HCT116 (cell line): ENCODE data around the gene AOPEP. TPM values are rescaled to one million over a fixed set of nuclear protein-coding genes. Genes with fewer than 3 reads are reported as not detected.

Experiments used
- ATAC-seq: fragments of 200-7000 bp; cut with Tn5 transposase; 2 replicates; pipeline ENCODE4 v1.9.1; 2020; ENCODE audit warnings: mild to moderate bottlenecking, moderate library complexity
- BruUV-seq: library from RNA; stranded (reverse); fragments of 400-500 nt; replicated peaks from 2 replicates; lab custom pipeline; 2021; lab: Mats Ljungman, UMichigan
- CTCF ChIA-PET: fragments of 300-600 bp; sonication (Branson Sonifier 250); formaldehyde crosslinking; loops from one replicate; lab custom pipeline; 2021; ENCODE audit warnings: antibody characterized with exemption; lab: Charles Lee
- POLR2A ChIA-PET: fragments of 300-600, 350-600 bp; sonication (Branson Sonifier 250); formaldehyde crosslinking; loops from one replicate; lab custom pipeline; 2021; ENCODE audit warnings: antibody characterized with exemption; lab: Charles Lee
- RAD21 ChIA-PET, 2 experiments: fragments of 300-600 bp; sonication (Branson Sonifier 250); formaldehyde crosslinking; loops; one replicate each; lab custom pipeline; 2023; ENCODE audit warnings: low total read pairs in 2 of 2; ENCODE audit not compliant: uncharacterized antibody in 2 of 2, unreplicated experiment in 2 of 2, low non-redundant PET in 1 of 2; lab: Charles Lee
- DNase-seq: peaks from one replicate; pipeline ENCODE4 v3.0.0-alpha.2; 2010; ENCODE audit warnings: low read depth, low spot score
- H2AFZ ChIP-seq: fragments of 200-600 bp; shearing (Covaris generic), sonication (generic); 2 replicates; pipeline ENCODE4 v1.6.1; 2017; ENCODE audit warnings: low read depth, mixed run types, mixed read lengths, antibody characterized with exemption, low read length; ENCODE audit not compliant: poor library complexity, severe bottlenecking
- H3K27ac ChIP-seq: 2 replicates; pipeline ENCODE4 v1.5.1; 2012; ENCODE audit warnings: low read depth, low read length
- H3K27me3 ChIP-seq: fragments of 200-600 bp; sonication (generic); 2 replicates; pipeline ENCODE4 v1.6.1; 2016; ENCODE audit warnings: mixed run types, low read length, mixed read lengths; ENCODE audit not compliant: insufficient read depth
- H3K36me3 ChIP-seq, 2 experiments: fragments of 200-500 bp in 1 of 2; fragments of 200-600 bp in 1 of 2; sonication (Bioruptor generic) in 1 of 2; sonication (generic) in 1 of 2; 2 replicates each; pipeline versions ENCODE4 v1.5.1 to v1.6.1; 2014 to 2016; ENCODE audit warnings: low read length in 2 of 2, inconsistent platforms in 1 of 2, mixed read lengths in 1 of 2, mixed run types in 1 of 2; ENCODE audit not compliant: insufficient read depth in 2 of 2, control insufficient read depth in 1 of 2
- H3K4me1 ChIP-seq, 2 experiments: fragments of 200-600 bp in 1 of 2; sonication (generic) in 1 of 2; 2 replicates each; pipeline versions ENCODE4 v1.5.1 to v1.6.1; 2012 to 2017; ENCODE audit warnings: low read length in 2 of 2, inconsistent platforms in 1 of 2, mild to moderate bottlenecking in 1 of 2, mixed read lengths in 1 of 2, mixed run types in 1 of 2, moderate library complexity in 1 of 2; ENCODE audit not compliant: insufficient read depth in 2 of 2, control insufficient read depth in 1 of 2
- H3K4me2 ChIP-seq: fragments of 200-600 bp; sonication (generic); 2 replicates; pipeline ENCODE4 v1.6.1; 2017; ENCODE audit warnings: mixed run types, low read length, mixed read lengths
- H3K4me3 ChIP-seq, 2 experiments: fragments of 200-600 bp in 1 of 2; sonication (generic) in 1 of 2; replicated peaks in 1 of 2; 2 replicates each; pipeline ENCODE4 v1.5.1; 2011 to 2016; ENCODE audit warnings: low read length in 2 of 2, control low read depth in 1 of 2, low read depth in 1 of 2, mild to moderate bottlenecking in 1 of 2, mixed read lengths in 1 of 2, mixed run types in 1 of 2
- H3K79me2 ChIP-seq: fragments of 200-600 bp; sonication (generic); 2 replicates; pipeline ENCODE4 v1.6.1; 2017; ENCODE audit warnings: mild to moderate bottlenecking, mixed run types, low read length, moderate library complexity, mixed read lengths; ENCODE audit not compliant: insufficient read depth
- H3K9ac ChIP-seq: fragments of 200-600 bp; sonication (generic); 2 replicates; pipeline ENCODE4 v1.6.1; 2016; ENCODE audit warnings: low read length, mixed read lengths
- H3K9me2 ChIP-seq: fragments of 200-600 bp; sonication (generic), shearing (Covaris generic); 2 replicates; pipeline ENCODE4 v1.6.1; 2017; ENCODE audit warnings: mixed run types, mild to moderate bottlenecking, moderate library complexity; ENCODE audit not compliant: insufficient read depth
- H3K9me3 ChIP-seq, 2 experiments: fragments of 200-500 bp in 1 of 2; fragments of 200-600 bp in 1 of 2; sonication (Bioruptor generic) in 1 of 2; sonication (generic) in 1 of 2; 2 replicates each; pipeline ENCODE4 v1.6.1; 2014 to 2017; ENCODE audit warnings: low read length in 2 of 2, mixed read lengths in 2 of 2, inconsistent platforms in 1 of 2, low read depth in 1 of 2, mild to moderate bottlenecking in 1 of 2, mixed run types in 1 of 2, moderate library complexity in 1 of 2; ENCODE audit not compliant: control insufficient read depth in 1 of 2, insufficient read depth in 1 of 2
- H4K20me1 ChIP-seq: fragments of 200-600 bp; sonication (generic), shearing (Covaris generic); 2 replicates; pipeline ENCODE4 v1.6.1; 2017; ENCODE audit warnings: mixed run types, mild to moderate bottlenecking, moderate library complexity; ENCODE audit not compliant: insufficient read depth
- CBX3 ChIP-seq: IDR thresholded peaks from 2 replicates; pipeline ENCODE4 v1.6.1; 2012; ENCODE audit warnings: low read depth
- EZH2 ChIP-seq: fragments of 200-600 bp; sonication (generic); IDR thresholded peaks from 2 replicates; pipeline ENCODE4 v1.6.1; 2017; ENCODE audit warnings: antibody characterized with exemption, mixed run types
- EZH2phosphoT487 ChIP-seq: fragments of 200-600 bp; IDR thresholded peaks from 2 replicates; pipeline ENCODE4 v1.6.1; 2018; ENCODE audit warnings: antibody characterized with exemption, borderline replicate concordance
- JUND ChIP-seq: IDR thresholded peaks from 2 replicates; pipeline ENCODE4 v1.6.1; 2012
- POLR2AphosphoS5 ChIP-seq: IDR thresholded peaks from 2 replicates; pipeline ENCODE4 v1.6.1; 2011; ENCODE audit warnings: mild to moderate bottlenecking, low read depth, low read length, moderate library complexity
- ZFX ChIP-seq: fragments of 450-650 bp; IDR thresholded peaks from 2 replicates; pipeline ENCODE4 v1.6.1; 2017
- intact Hi-C: fragments of 100-400 bp; cut with micrococcal nuclease; formaldehyde crosslinking; loops from 2 replicates; pipeline ENCODE4 v1.10.0; 2022
- total RNA-seq: library from RNA; stranded (reverse); gene quantifications from one replicate; pipeline ENCODE4 v1.2.1, GENCODE V29; 2021; ENCODE audit not compliant: unreplicated experiment
- TF ChIP-seq, protein P1 (sequence below): IDR thresholded peaks from 2 replicates; pipeline ENCODE4 v1.6.1; 2011; ENCODE audit warnings: mild to moderate bottlenecking, low read length, moderate library complexity; ENCODE audit not compliant: insufficient replicate concordance; ENCODE audit errors: extremely low read depth

AOPEP gene
- total RNA-seq, 1 experiment from 2014 or later, result 15.1 TPM

DNA sequence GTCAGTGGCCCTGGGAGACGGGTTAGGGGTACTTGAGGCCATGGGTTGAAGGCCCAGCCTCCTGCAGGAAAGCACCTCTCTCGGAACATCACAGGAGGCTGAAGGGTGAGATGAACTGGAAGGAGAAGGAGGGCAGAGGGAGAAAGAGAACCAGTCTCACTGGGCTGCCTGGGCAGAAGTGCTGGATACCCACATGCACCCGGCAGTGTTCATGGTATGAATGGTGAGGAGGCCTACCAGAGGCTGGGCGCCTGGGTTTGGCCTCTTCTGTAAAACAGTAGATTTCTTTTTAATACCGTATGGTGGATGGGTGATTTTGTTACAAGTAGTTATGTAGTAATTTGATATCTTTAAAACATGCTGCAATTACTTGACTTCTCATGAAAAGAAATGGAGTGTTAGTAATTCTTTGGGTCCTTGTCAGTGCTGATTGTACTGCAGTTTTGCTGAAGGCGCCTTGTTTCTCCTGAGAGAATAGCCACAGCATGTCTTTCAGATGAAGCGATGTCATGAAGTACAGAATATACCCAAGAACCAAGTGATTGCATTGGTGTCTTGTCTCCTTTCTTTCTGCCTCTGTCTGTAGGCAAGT, 332.4 kb downstream of the AOPEP start:
- Histone ChIP-seq H3K27ac (no peak overlapping the region), H2AFZ (no peak overlapping the region), H3K27me3 (no peaks in the 10 kb centered on the region), H3K4me1 (no peaks in the 10 kb centered on the region), H3K4me2 (no peak overlapping the region), H4K20me1 (no peaks in the 10 kb centered on the region), H3K79me2 (no peaks in the 10 kb centered on the region), H3K9me2 (no peaks in the 10 kb centered on the region), H3K9ac (no peak overlapping the region), H3K36me3 (peaks cover 0 to 3% of the 10 kb centered on the region in 2 experiments; a peak in 1 of 4 replicates), H3K9me3 (no peaks in the 10 kb centered on the region), H3K4me3 (no peak overlapping the region)
- intact Hi-C loops, result no loop called here
- ATAC-seq (no peak), DNase-seq (no peak)
- ChIA-PET RAD21 (no interaction called here), POLR2A (no interaction called here), CTCF (no interaction called here)
- TF ChIP-seq POLR2AphosphoS5 (no peak), CBX3 (no peak), EZH2phosphoT487 (no peak), EZH2 (no peak)
- TF ChIP-seq, protein P1, sequence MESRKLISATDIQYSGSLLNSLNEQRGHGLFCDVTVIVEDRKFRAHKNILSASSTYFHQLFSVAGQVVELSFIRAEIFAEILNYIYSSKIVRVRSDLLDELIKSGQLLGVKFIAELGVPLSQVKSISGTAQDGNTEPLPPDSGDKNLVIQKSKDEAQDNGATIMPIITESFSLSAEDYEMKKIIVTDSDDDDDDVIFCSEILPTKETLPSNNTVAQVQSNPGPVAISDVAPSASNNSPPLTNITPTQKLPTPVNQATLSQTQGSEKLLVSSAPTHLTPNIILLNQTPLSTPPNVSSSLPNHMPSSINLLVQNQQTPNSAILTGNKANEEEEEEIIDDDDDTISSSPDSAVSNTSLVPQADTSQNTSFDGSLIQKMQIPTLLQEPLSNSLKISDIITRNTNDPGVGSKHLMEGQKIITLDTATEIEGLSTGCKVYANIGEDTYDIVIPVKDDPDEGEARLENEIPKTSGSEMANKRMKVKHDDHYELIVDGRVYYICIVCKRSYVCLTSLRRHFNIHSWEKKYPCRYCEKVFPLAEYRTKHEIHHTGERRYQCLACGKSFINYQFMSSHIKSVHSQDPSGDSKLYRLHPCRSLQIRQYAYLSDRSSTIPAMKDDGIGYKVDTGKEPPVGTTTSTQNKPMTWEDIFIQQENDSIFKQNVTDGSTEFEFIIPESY, result no peak
- no TSS peak for BruUV-seq

DNA sequence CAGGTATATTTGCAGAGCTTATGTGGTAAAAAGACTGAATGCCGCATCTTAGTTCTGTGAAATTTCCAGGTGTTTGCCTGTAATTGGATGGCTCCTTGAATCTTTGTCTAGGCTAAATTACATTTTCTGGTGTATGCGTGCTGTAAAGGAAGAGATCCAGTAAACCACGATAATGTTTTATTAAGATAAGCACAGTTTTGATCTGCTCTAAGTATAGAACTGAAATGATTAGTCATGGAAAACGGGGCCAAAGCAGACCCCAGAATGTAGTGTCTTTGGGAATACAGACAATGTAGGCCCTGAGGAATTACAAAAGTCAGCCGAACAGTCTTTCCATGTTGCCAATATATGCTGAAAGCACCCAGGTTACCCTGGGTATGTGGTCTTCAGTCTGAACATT, 333.7 kb downstream of the AOPEP start:
- no TSS peak for BruUV-seq
- ChIA-PET RAD21 (interaction anchor here in 1 of 2 experiments (0.6 kb wide), 1 partner anchor 1275 kb away, joined by 3 read pairs; no protein-coding TSS in a partner anchor), POLR2A (no interaction called here), CTCF (no interaction called here)
- Histone ChIP-seq H3K27ac (no peak overlapping the region), H3K36me3 (peaks cover 0 to 4% of the 10 kb centered on the region in 2 experiments; a peak in 1 of 4 replicates), H3K4me3 (no peak overlapping the region), H3K9ac (no peak overlapping the region), H4K20me1 (no peaks in the 10 kb centered on the region), H3K79me2 (no peaks in the 10 kb centered on the region), H3K4me1 (no peaks in the 10 kb centered on the region), H2AFZ (no peak overlapping the region), H3K9me3 (no peaks in the 10 kb centered on the region), H3K27me3 (no peaks in the 10 kb centered on the region), H3K4me2 (no peak overlapping the region), H3K9me2 (no peaks in the 10 kb centered on the region)
- ATAC-seq (no peak), DNase-seq (no peak)
- intact Hi-C loops, result no loop called here
- no peak for TF ChIP-seq ZFX
- no peak for TF ChIP-seq JUND
- TF ChIP-seq CBX3, result no peak
